ENCODE results near the gene LRRC3. TPM values are rescaled to one million over a fixed set of nuclear protein-coding genes. Genes with fewer than 3 reads are reported as not detected.
A peak's percentile ranks its signal among the peaks of the same experiment; 100 is the strongest.

The LRRC3 gene

GRCh38 chr21:44510508-44511218, 55.4 kb downstream of the LRRC3 start:
- Histone ChIP-seq H3K79me1 (ENCODE audit: low read depth, low read length) (peaks cover 6% of the 10 kb centered on the region), H3K4me1 (ENCODE audit: control insufficient read depth in 2 of 2, insufficient read depth in 1 of 2, low read depth in 1 of 2, low read length in 2 of 2) (peaks cover 2 to 12% of the 10 kb centered on the region in 2 donors), H3K27me3 (ENCODE audit: control insufficient read depth in 3 of 3, insufficient read depth in 3 of 3, low read depth in 1 of 3, low read length in 3 of 3) (no peaks in the 10 kb centered on the region), H3K4ac (ENCODE audit: low read length) (peak overlapping the region; percentile 59), H2AFZ (ENCODE audit: low read length) (peak overlapping the region; percentile 56), H3K23ac (ENCODE audit: low read depth, low read length, poor library complexity) (peak overlapping the region; percentile 83), H3K18ac (ENCODE audit: low read length) (peak overlapping the region; percentile 91), H3K4me2 (ENCODE audit: insufficient read depth, low read length, poor library complexity, severe bottlenecking) (peak overlapping the region; percentile 31), H3K9me3 (replicated peaks in 1 of 2; ENCODE audit: control insufficient read depth in 2 of 2, insufficient read depth in 1 of 2, low read depth in 1 of 2, low read length in 2 of 2) (peaks cover 0 to 3% of the 10 kb centered on the region in 2 donors), H4K8ac (ENCODE audit: low read depth, low read length) (peak overlapping the region; percentile 30), H3K27ac (replicated peaks; ENCODE audit: low read length) (no peak overlapping the region), H3K4me3 (ENCODE audit: low read length in 2 of 2) (no peak overlapping the region), H2BK12ac (ENCODE audit: low read length) (peak overlapping the region; percentile 43), H2BK5ac (ENCODE audit: low read length) (peak overlapping the region; percentile 61), H2BK120ac (ENCODE audit: low read depth, low read length) (no peak overlapping the region), H4K91ac (ENCODE audit: low read depth, low read length, poor library complexity) (no peak overlapping the region), H3K14ac (ENCODE audit: low read length) (no peak overlapping the region), H2AK5ac (ENCODE audit: low read depth, low read length) (peak overlapping the region; percentile 78), H2BK15ac (ENCODE audit: low read length) (peak overlapping the region; percentile 95), H3K9ac (ENCODE audit: low read depth, low read length, poor library complexity) (peak overlapping the region; percentile 73), H3K36me3 (replicated peaks in 1 of 2; ENCODE audit: control insufficient read depth in 2 of 2, insufficient read depth in 2 of 2, low read length in 2 of 2) (peaks cover 0 to 6% of the 10 kb centered on the region in 2 donors)
- no CpG with 5 or more reads among the region's 36 CpGs for WGBS, 2 donors (ENCODE audit: extremely low coverage in 2 of 2, insufficient read length in 2 of 2, insufficient replicate concordance in 1 of 2)
- peak; percentile 72 for DNase-seq (ENCODE audit: low spot score)

DNA sequence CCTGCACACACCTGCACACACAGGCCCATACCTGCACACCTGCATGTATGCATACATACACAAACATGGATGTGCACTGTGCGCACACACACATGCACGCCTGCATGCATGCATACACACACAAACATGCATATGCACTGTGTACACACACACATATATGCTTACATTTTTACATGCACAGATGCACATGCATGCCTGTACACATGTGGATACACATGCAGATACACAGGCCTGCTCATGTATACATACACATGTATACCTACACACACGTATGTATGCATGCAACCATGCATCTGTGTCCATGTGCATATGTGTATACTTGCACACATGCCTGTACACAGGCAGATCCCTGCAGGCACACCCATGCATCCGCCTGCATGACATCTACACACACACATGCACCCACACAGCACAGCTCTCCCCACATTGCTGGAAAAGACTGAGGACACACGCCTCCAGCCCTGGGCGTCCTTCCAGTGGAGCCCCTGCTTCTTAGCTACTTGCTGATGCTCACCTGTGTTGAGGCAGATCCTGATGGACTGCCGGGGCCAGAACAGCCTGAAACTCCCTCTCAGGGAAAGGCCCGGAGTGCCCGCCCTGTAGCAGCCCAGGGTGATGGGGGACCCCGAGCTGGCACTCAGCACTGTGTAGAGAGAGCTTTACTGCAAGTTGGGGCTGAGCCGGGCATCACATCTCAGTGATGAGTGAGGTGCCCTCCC, 56.1 kb downstream of the LRRC3 start:
- H3K4me1 ChIP-seq (ENCODE audit: control insufficient read depth in 2 of 2, insufficient read depth in 1 of 2, low read depth in 1 of 2, low read length in 2 of 2): peaks cover 0 to 6% of the 10 kb centered on the region in 2 donors
- peak overlapping the region; percentile 58 for H3K18ac ChIP-seq (ENCODE audit: low read length)
- H4K8ac ChIP-seq (ENCODE audit: low read depth, low read length): peak overlapping the region; percentile 32
- no peak for DNase-seq (ENCODE audit: low spot score)
- peak overlapping the region; percentile 73 for H3K9ac ChIP-seq (ENCODE audit: low read depth, low read length, poor library complexity)
- H2BK5ac ChIP-seq (ENCODE audit: low read length): peak overlapping the region; percentile 11
- no peak overlapping the region for H2AFZ ChIP-seq (ENCODE audit: low read length)
- H2AK5ac ChIP-seq (ENCODE audit: low read depth, low read length): peak overlapping the region; percentile 81
- peaks cover 6% of the 10 kb centered on the region for H3K79me1 ChIP-seq (ENCODE audit: low read depth, low read length)
- H3K27me3 ChIP-seq (ENCODE audit: control insufficient read depth in 3 of 3, insufficient read depth in 3 of 3, low read depth in 1 of 3, low read length in 3 of 3): no peaks in the 10 kb centered on the region
- H3K36me3 ChIP-seq (replicated peaks in 1 of 2; ENCODE audit: control insufficient read depth in 2 of 2, insufficient read depth in 2 of 2, low read length in 2 of 2): peaks cover 0 to 6% of the 10 kb centered on the region in 2 donors
- peak overlapping the region; percentile 76 for H2BK12ac ChIP-seq (ENCODE audit: low read length)
- H3K4ac ChIP-seq (ENCODE audit: low read length): peak overlapping the region; percentile 41
- peak overlapping the region; percentile 38 for H4K91ac ChIP-seq (ENCODE audit: low read depth, low read length, poor library complexity)
- no peak overlapping the region for H3K4me2 ChIP-seq (ENCODE audit: insufficient read depth, low read length, poor library complexity, severe bottlenecking)
- H3K27ac ChIP-seq (replicated peaks; ENCODE audit: low read length): no peak overlapping the region
- no CpG with 5 or more reads among the region's 11 CpGs for WGBS, 2 donors (ENCODE audit: extremely low coverage in 2 of 2, insufficient read length in 2 of 2, insufficient replicate concordance in 1 of 2)
- H3K23ac ChIP-seq (ENCODE audit: low read depth, low read length, poor library complexity): peak overlapping the region; percentile 45
- peak overlapping the region; percentile 83 for H2BK15ac ChIP-seq (ENCODE audit: low read length)
- no peak overlapping the region for H2BK120ac ChIP-seq (ENCODE audit: low read depth, low read length)
- H3K14ac ChIP-seq (ENCODE audit: low read length): no peak overlapping the region
- peaks cover 0 to 3% of the 10 kb centered on the region in 2 donors for H3K9me3 ChIP-seq (replicated peaks in 1 of 2; ENCODE audit: control insufficient read depth in 2 of 2, insufficient read depth in 1 of 2, low read depth in 1 of 2, low read length in 2 of 2)
- H3K4me3 ChIP-seq (ENCODE audit: low read length in 2 of 2): peak overlapping the region in 1 of 2 donors; percentile 22

Small RNA genes lying within 50 kb of the gene (small RNA-seq; reads per million reads assigned to genes)
- gene RF00285 (ENCODE audit: insufficient read depth): not detected
